Smooth muscle cell (in vitro differentiated cells): ENCODE data around the gene OXCT1. TPM values are rescaled to one million over a fixed set of nuclear protein-coding genes. Genes with fewer than 3 reads are reported as not detected.
A peak's percentile ranks its signal among the peaks of the same experiment; 100 is the strongest.

Source experiments
- DNase-seq: peaks from one replicate; lab custom pipeline; 2025; ENCODE audit not compliant: unreplicated experiment; lab: John Stamatoyannopoulos, UW
- H2AFZ ChIP-seq: fragments of 200-600 bp; sonication (generic); 2 replicates; pipeline ENCODE4 v1.6.0; 2016; ENCODE audit warnings: antibody characterized with exemption, low read depth, mild to moderate bottlenecking
- H3F3A ChIP-seq: fragments of 200-600 bp; sonication (generic); 2 replicates; pipeline ENCODE4 v1.6.0; 2017; ENCODE audit warnings: antibody characterized with exemption, low read depth
- H3K27ac ChIP-seq: fragments of 200-600 bp; sonication (generic); 2 replicates; pipeline ENCODE4 v1.5.1; 2016; ENCODE audit warnings: low read depth, mild to moderate bottlenecking
- H3K27me3 ChIP-seq: fragments of 200-600 bp; sonication (generic); 2 replicates; pipeline ENCODE4 v1.6.1; 2016; ENCODE audit warnings: low read depth, mild to moderate bottlenecking
- H3K36me3 ChIP-seq: fragments of 200-600 bp; sonication (generic); 2 replicates; pipeline ENCODE4 v1.5.1; 2016; ENCODE audit warnings: low read depth
- H3K4me1 ChIP-seq: fragments of 200-600 bp; sonication (generic); 2 replicates; pipeline ENCODE4 v1.5.1; 2016; ENCODE audit warnings: low read depth
- H3K4me2 ChIP-seq: fragments of 200-600 bp; sonication (generic); 2 replicates; pipeline ENCODE4 v1.6.0; 2016; ENCODE audit warnings: mild to moderate bottlenecking
- H3K4me3 ChIP-seq: fragments of 200-600 bp; sonication (generic); 2 replicates; pipeline ENCODE4 v1.5.1; 2016; ENCODE audit warnings: mild to moderate bottlenecking
- H3K79me2 ChIP-seq: fragments of 200-600 bp; sonication (generic); 2 replicates; pipeline ENCODE4 v1.6.0; 2016; ENCODE audit warnings: low read depth, mild to moderate bottlenecking
- H3K9ac ChIP-seq: fragments of 200-600 bp; sonication (generic); 2 replicates; pipeline ENCODE4 v1.6.0; 2016; ENCODE audit warnings: low read depth
- H3K9me3 ChIP-seq: fragments of 200-600 bp; sonication (generic); replicated peaks from 2 replicates; pipeline ENCODE4 v1.5.1; 2016; ENCODE audit warnings: low read depth
- H4K20me1 ChIP-seq: fragments of 200-600 bp; sonication (generic); 2 replicates; pipeline ENCODE4 v1.6.0; 2016; ENCODE audit warnings: low read depth
- WGBS: methylation state at CpG from one replicate; pipeline ENCODE4 v1.1.7; 2016; ENCODE audit warnings: low lambda C conversion rate; 5-methylcytosine and 5-hydroxymethylcytosine counted together
- polyA plus RNA-seq: library from polyadenylated mRNA; unstranded; fragments of >200 nt; fragmentation: Nextera tagmentation; extraction: Ambion mirVana; gene quantifications from 2 replicates; pipeline ENCODE4 v1.2.1, GENCODE V29; 2016
- total RNA-seq: library from RNA; depleted of rRNA; stranded (reverse); fragments of >200 nt; gene quantifications from 2 replicates; pipeline ENCODE4 v1.2.3, GENCODE V29; 2014
- TF ChIP-seq, protein P1 (sequence below): fragments of 200-600 bp; sonication (generic); IDR thresholded peaks from 2 replicates; pipeline ENCODE4 v1.5.1; 2017; ENCODE audit warnings: borderline replicate concordance, mild to moderate bottlenecking, antibody characterized with exemption; ENCODE audit not compliant: insufficient read depth, poor library complexity, severe bottlenecking

Gene OXCT1
- total and polyA plus RNA-seq, 2 experiments from 2014 or later = 10.0 to 16.7 TPM

DNA sequence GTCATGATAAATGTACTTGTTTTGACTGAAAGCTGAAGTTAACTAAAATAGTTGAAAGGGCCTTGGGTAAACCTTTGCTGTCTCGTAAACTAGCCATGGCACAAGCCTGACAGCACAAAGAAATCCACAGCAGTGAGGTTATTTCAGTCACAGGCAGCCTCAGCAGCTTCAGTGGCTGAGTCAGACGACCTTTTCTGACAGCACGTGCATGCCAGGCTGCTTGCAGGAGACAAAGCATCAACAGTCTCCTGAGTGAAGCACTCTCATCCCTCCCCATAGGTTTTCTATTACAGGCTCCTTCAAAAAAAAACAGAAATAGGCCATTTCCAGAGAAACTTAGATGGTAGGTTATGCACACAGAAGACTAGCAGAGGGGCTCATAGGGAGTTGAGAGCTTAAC lies 34.6 kb downstream of the OXCT1 start:
- Histone ChIP-seq H3K9me3 (no peaks in the 10 kb centered on the region), H3K4me1 (no peaks in the 10 kb centered on the region), H3K9ac (no peak overlapping the region), H3K4me3 (no peak overlapping the region), H3K36me3 (no peaks in the 10 kb centered on the region), H4K20me1 (no peaks in the 10 kb centered on the region), H2AFZ (no peak overlapping the region), H3K27ac (peak overlapping the region; percentile 18), H3K4me2 (peak overlapping the region; percentile 9), H3K27me3 (no peaks in the 10 kb centered on the region), H3K79me2 (no peaks in the 10 kb centered on the region), H3F3A (no peaks in the 10 kb centered on the region)
- WGBS = 8% methylated on average over 3 of the region's 3 CpGs
- TF ChIP-seq, protein P1, sequence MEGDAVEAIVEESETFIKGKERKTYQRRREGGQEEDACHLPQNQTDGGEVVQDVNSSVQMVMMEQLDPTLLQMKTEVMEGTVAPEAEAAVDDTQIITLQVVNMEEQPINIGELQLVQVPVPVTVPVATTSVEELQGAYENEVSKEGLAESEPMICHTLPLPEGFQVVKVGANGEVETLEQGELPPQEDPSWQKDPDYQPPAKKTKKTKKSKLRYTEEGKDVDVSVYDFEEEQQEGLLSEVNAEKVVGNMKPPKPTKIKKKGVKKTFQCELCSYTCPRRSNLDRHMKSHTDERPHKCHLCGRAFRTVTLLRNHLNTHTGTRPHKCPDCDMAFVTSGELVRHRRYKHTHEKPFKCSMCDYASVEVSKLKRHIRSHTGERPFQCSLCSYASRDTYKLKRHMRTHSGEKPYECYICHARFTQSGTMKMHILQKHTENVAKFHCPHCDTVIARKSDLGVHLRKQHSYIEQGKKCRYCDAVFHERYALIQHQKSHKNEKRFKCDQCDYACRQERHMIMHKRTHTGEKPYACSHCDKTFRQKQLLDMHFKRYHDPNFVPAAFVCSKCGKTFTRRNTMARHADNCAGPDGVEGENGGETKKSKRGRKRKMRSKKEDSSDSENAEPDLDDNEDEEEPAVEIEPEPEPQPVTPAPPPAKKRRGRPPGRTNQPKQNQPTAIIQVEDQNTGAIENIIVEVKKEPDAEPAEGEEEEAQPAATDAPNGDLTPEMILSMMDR = no peak
- DNase-seq = no peak

DNA sequence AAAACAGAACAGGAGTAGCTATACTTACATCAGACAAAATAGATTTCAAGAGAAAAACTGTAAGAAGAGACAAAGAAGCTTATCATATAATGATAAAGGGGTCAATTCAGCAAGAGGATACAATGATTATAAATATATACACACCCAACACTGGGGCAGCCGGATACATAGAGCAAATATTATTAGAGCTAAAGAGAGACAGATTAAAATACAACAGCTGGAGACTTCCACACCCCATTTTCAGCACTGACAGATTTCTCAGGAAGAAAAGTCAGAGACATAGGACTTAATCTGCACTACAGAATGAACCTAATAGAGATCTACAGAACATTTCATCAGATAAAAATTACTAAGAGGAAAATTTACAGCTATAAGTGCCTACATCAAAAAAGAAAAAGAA lies 35.7 kb downstream of the OXCT1 start:
- H3K79me2 ChIP-seq = no peaks in the 10 kb centered on the region
- DNase-seq = no peak
- no peak overlapping the region for H3K4me3 ChIP-seq
- no peaks in the 10 kb centered on the region for H3K27me3 ChIP-seq
- no peak overlapping the region for H3K27ac ChIP-seq
- no peak overlapping the region for H3K4me2 ChIP-seq
- TF ChIP-seq, protein P1 = no peak
- H2AFZ ChIP-seq = no peak overlapping the region
- no peaks in the 10 kb centered on the region for H4K20me1 ChIP-seq
- WGBS = 97% methylated on average over 1 of the region's 1 CpG
- no peaks in the 10 kb centered on the region for H3K9me3 ChIP-seq
- no peaks in the 10 kb centered on the region for H3K36me3 ChIP-seq
- no peak overlapping the region for H3K9ac ChIP-seq
- no peaks in the 10 kb centered on the region for H3K4me1 ChIP-seq
- no peaks in the 10 kb centered on the region for H3F3A ChIP-seq

DNA sequence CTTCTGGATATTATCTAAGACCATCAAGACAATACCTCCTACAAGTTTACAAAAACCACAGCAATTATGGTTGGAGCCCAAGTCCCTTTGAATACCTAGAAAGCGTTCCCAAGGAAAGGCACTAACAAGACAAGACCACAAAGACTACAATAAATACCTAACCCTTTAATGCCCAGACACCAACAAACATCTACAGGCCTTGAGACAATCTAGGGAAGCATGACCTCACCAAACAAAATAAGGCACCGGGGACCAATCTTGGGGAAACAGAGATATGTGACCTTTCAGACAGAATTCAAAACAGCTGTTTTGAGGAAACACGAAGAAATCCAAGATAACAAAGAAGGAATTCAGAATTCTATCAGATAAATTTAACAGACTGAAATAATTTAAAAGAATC lies 37.8 kb downstream of the OXCT1 start:
- TF ChIP-seq, protein P1 = no peak
- no peaks in the 10 kb centered on the region for H3K79me2 ChIP-seq
- no peaks in the 10 kb centered on the region for H3F3A ChIP-seq
- no peak overlapping the region for H2AFZ ChIP-seq
- H3K27me3 ChIP-seq = no peaks in the 10 kb centered on the region
- H3K9ac ChIP-seq = no peak overlapping the region
- H4K20me1 ChIP-seq = no peaks in the 10 kb centered on the region
- H3K36me3 ChIP-seq = no peaks in the 10 kb centered on the region
- no peak for DNase-seq
- no peak overlapping the region for H3K4me2 ChIP-seq
- no peaks in the 10 kb centered on the region for H3K4me1 ChIP-seq
- no peak overlapping the region for H3K4me3 ChIP-seq
- H3K9me3 ChIP-seq = no peaks in the 10 kb centered on the region
- H3K27ac ChIP-seq = no peak overlapping the region
- 55% methylated on average over 3 of the region's 3 CpGs for WGBS

DNA sequence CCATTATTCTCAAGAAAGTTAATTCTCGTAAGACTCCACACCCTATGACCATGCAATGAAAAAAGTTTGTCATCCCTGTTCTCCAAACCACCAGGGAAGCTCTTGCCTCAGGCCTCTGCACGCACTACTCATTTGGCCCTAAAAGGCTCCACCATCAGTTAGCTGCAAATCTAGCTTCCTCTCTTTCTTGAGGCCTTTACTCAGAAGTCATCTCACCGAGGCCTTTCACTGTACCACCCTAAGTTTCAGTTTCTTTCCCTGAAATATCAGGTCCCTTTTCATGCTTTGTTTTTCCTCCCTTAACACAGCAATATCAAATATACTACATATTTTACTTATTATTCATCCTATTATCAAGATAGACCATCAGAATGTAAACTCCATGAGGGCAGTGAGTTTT lies 39.1 kb downstream of the OXCT1 start:
- H4K20me1 ChIP-seq = no peaks in the 10 kb centered on the region
- no peaks in the 10 kb centered on the region for H3F3A ChIP-seq
- H3K4me2 ChIP-seq = no peak overlapping the region
- no peak overlapping the region for H3K9ac ChIP-seq
- no peaks in the 10 kb centered on the region for H3K9me3 ChIP-seq
- 71% methylated on average over 3 of the region's 3 CpGs for WGBS
- H2AFZ ChIP-seq = no peak overlapping the region
- no peak overlapping the region for H3K4me3 ChIP-seq
- no peak overlapping the region for H3K27ac ChIP-seq
- peaks cover 4% of the 10 kb centered on the region for H3K36me3 ChIP-seq
- no peaks in the 10 kb centered on the region for H3K4me1 ChIP-seq
- no peaks in the 10 kb centered on the region for H3K79me2 ChIP-seq
- TF ChIP-seq, protein P1 = no peak
- no peaks in the 10 kb centered on the region for H3K27me3 ChIP-seq
- no peak for DNase-seq
